ENCODE results near the gene MRPL57. TPM values are rescaled to one million over a fixed set of nuclear protein-coding genes. Genes with fewer than 3 reads are reported as not detected.

The MRPL57 gene
- total and polyA plus RNA-seq, 2 of the 8 experiments (the other 6 are each of a cell fraction or from before 2014, with no cell fraction given), result 29.9 to 34.1 TPM

GRCh38 chr13:21171420-21171819 lies 5.0 kb upstream of the MRPL57 start:
- Histone ChIP-seq H3K14ac (ENCODE audit: insufficient read length) (no peak overlapping the region), H4K5ac (ENCODE audit: insufficient read length, low read depth, low read length) (no peak overlapping the region), H4K8ac (ENCODE audit: extremely low read depth, insufficient read depth, low read length) (no peak overlapping the region), H3K79me2 (ENCODE audit: control insufficient read depth in 1 of 2, insufficient read depth in 2 of 2, low read length in 2 of 2) (peaks cover 2 to 59% of the 10 kb centered on the region in 2 experiments; a peak in 3 of 4 replicates), H3K18ac (ENCODE audit: extremely low read depth, low read length) (no peak overlapping the region), H3K4me1 (replicated peaks in 1 of 4; ENCODE audit: control insufficient read depth in 3 of 4, insufficient read depth in 4 of 4, low read length in 3 of 4) (no peaks in the 10 kb centered on the region; a peak in 1 of 7 replicates), H4K91ac (replicated peaks; ENCODE audit: insufficient read length, low read length) (no peak overlapping the region), H2BK5ac (ENCODE audit: low read depth, low read length) (no peak overlapping the region), H3K79me1 (ENCODE audit: low read depth, low read length) (peaks cover 2% of the 10 kb centered on the region; the same call in 1 of the 2 replicates), H3K4ac (replicated peaks; ENCODE audit: insufficient read length, low read depth, low read length) (no peak overlapping the region), H3K36me3 (ENCODE audit: control insufficient read depth in 2 of 4, insufficient read depth in 4 of 4, low read length in 3 of 4) (peaks cover 3 to 32% (median 16%) of the 10 kb centered on the region in 4 experiments; a peak in 6 of 8 replicates), H2AK5ac (ENCODE audit: low read depth, low read length) (no peak overlapping the region), H3K23ac (ENCODE audit: insufficient read length) (no peak overlapping the region), H3K27ac (ENCODE audit: low read depth, low read length) (no peak overlapping the region), H3K56ac (replicated peaks; ENCODE audit: insufficient read length, low read depth, low read length) (no peak overlapping the region), H3K4me3 (ENCODE audit: extremely low read depth in 1 of 4, insufficient read depth in 2 of 4, low read depth in 3 of 4, low read length in 4 of 4) (no peak overlapping the region), H4K20me1 (replicated peaks in 1 of 2; ENCODE audit: control insufficient read depth in 1 of 2, insufficient read depth in 2 of 2, low read length in 2 of 2) (peaks cover 0 to 8% of the 10 kb centered on the region in 2 experiments), H3K9ac (replicated peaks in 1 of 4; ENCODE audit: extremely low read depth in 1 of 4, low read depth in 3 of 4, low read length in 3 of 4) (no peak overlapping the region), H3K23me2 (ENCODE audit: low read depth, low read length) (no peaks in the 10 kb centered on the region), H2BK15ac (ENCODE audit: low read length) (no peak overlapping the region), H2BK120ac (replicated peaks; ENCODE audit: low read depth, low read length) (no peak overlapping the region), H3K9me3 (ENCODE audit: insufficient read depth in 2 of 2, low read depth in 1 of 2, low read length in 1 of 2) (no peaks in the 10 kb centered on the region), H2AFZ (ENCODE audit: low read length) (no peak overlapping the region), H2BK20ac (ENCODE audit: low read length) (no peak overlapping the region), H2BK12ac (ENCODE audit: low read depth, low read length) (no peak overlapping the region), H3K4me2 (ENCODE audit: insufficient read depth in 1 of 2, low read depth in 2 of 2, low read length in 2 of 2) (no peak overlapping the region), H3K27me3 (replicated peaks in 1 of 4; ENCODE audit: control insufficient read depth in 3 of 4, extremely low read depth in 1 of 4, insufficient read depth in 3 of 4, low read length in 3 of 4) (no peaks in the 10 kb centered on the region)
- FAIRE-seq, result no peak
- no peak for DNase-seq (ENCODE audit: low read depth in 1 of 2, low spot score in 2 of 2)
- 98% methylated on average over 9 of the region's 9 CpGs; no CpG with 5 or more reads in 1 of the 2 experiments for WGBS, 2 experiments (ENCODE audit: extremely low coverage in 1 of 2, insufficient coverage in 1 of 2, insufficient read length in 1 of 2, insufficient replicate concordance in 2 of 2, low coverage in 1 of 2, low lambda C conversion rate in 2 of 2, missing lambda C conversion rate in 1 of 2)
- no peak for TF ChIP-seq CTCF (IDR thresholded peaks at IDR 0.05; ENCODE audit: control extremely low read depth in 1 of 3, insufficient read depth in 1 of 3, low read depth in 1 of 3, low read length in 3 of 3)
- TF ChIP-seq POU5F1 (IDR thresholded peaks at IDR 0.05; ENCODE audit: low read depth, low read length), result no peak
- no peak for TF ChIP-seq RXRA (IDR thresholded peaks at IDR 0.05; ENCODE audit: insufficient read depth, low read depth, low read length)
- TF ChIP-seq POLR2A (IDR thresholded peaks at IDR 0.05; ENCODE audit: control extremely low read depth in 1 of 2, low read depth in 2 of 2, low read length in 2 of 2), result no peak
- ChIA-PET CTCF (ENCODE audit: partially characterized antibody) (no interaction called here), POLR2A (ENCODE audit: partially characterized antibody) (interaction anchor here (1.6 kb wide), 1 partner anchor 8 kb away, joined by 3 read pairs; no protein-coding TSS in a partner anchor)

All from H1 (cell line).